Right atrium auricular region (tissue), 2 donors: ENCODE data around the gene ANKH. TPM values are rescaled to one million over a fixed set of nuclear protein-coding genes. Genes with fewer than 3 reads are reported as not detected.
"Not testable (repeated sequence)": the region's sequence is repeated elsewhere in the genome, so short reads cannot be mapped to it uniquely, and the experiment has no call there.

Source experiments
- DNase-seq: peaks from one replicate; pipeline ENCODE4 v3.0.0-alpha.2; 2019; ENCODE audit warnings: low spot score
- H3K27ac ChIP-seq, 2 donors: fragments of 200-600 bp; sonication (generic); 1 replicate in 1 of 2; 2 replicates in 1 of 2; pipeline ENCODE4 v1.5.1; 2016 to 2019
- H3K27me3 ChIP-seq, 2 donors: fragments of 200-600 bp; sonication (generic); one replicate each; pipeline versions ENCODE4 v1.5.1 to v1.6.0; 2017 to 2019
- H3K36me3 ChIP-seq: fragments of 200-600 bp; sonication (generic); one replicate; pipeline ENCODE4 v1.5.1; 2016
- H3K4me1 ChIP-seq, 2 donors: fragments of 200-600 bp; sonication (generic); one replicate each; pipeline versions ENCODE4 v1.5.1 to v1.6.0; 2017 to 2019
- H3K4me3 ChIP-seq, 2 donors: fragments of 200-600 bp; sonication (generic); 1 replicate in 1 of 2; 2 replicates in 1 of 2; pipeline ENCODE4 v1.5.1; 2017 to 2019; ENCODE audit warnings: mild to moderate bottlenecking in 1 of 2, moderate library complexity in 1 of 2
- H3K9me3 ChIP-seq, 2 donors: fragments of 200-600 bp; sonication (generic); one replicate each; pipeline ENCODE4 v1.5.1; 2019
- CTCF ChIP-seq, 2 donors: fragments of 200-600 bp; sonication (generic); IDR thresholded peaks; one replicate each; pipeline ENCODE4 v1.5.1; 2019; ENCODE audit warnings: antibody characterized with exemption in 2 of 2
- total RNA-seq, 2 donors: library from RNA; depleted of rRNA; stranded (reverse); fragments of >200 nt; gene quantifications; one replicate each; pipeline ENCODE4 v1.1.0, GENCODE V29; 2016

Gene ANKH
- total RNA-seq, 2 donors from 2014 or later = 52.3 to 80.4 TPM

- H3K36me3 ChIP-seq = no peaks in the 10 kb centered on the region
- peaks cover 0 to 20% of the 10 kb centered on the region in 2 donors for H3K4me1 ChIP-seq
- DNase-seq = no peak
- no peaks in the 10 kb centered on the region for H3K9me3 ChIP-seq
- no peak for TF ChIP-seq CTCF (IDR thresholded peaks at IDR 0.05)
- no peak overlapping the region for H3K4me3 ChIP-seq
- no peaks in the 10 kb centered on the region for H3K27me3 ChIP-seq
- no peak overlapping the region for H3K27ac ChIP-seq
These were observed 23.2 kb downstream of the ANKH start for GRCh38 chr5:14848385-14848784.

DNA sequence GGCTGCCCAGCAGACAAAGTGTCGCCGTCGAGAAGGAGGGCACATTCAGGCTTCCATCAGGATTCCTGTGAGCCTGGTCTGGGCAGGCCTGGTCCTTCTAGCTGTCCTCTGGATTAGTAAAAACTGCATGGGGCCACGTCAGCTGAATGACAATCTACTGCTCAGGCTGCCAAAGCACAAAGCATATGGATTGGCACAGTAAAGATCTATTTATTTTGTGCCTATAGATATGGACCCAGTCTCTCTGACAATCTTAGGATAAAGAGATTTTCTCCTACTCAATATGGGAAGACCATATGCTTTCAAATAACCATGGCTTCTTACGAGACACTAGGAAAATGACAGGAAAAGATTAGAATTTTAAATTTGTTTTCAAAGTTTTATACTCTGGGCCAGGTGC lies 24.1 kb downstream of the ANKH start:
- Histone ChIP-seq H3K9me3 (no peaks in the 10 kb centered on the region), H3K4me3 (no peak overlapping the region), H3K4me1 (peaks cover 0 to 15% of the 10 kb centered on the region in 2 donors), H3K27ac (no peak overlapping the region), H3K36me3 (no peaks in the 10 kb centered on the region), H3K27me3 (no peaks in the 10 kb centered on the region)
- DNase-seq = no peak
- no peak for TF ChIP-seq CTCF (IDR thresholded peaks at IDR 0.05)

DNA sequence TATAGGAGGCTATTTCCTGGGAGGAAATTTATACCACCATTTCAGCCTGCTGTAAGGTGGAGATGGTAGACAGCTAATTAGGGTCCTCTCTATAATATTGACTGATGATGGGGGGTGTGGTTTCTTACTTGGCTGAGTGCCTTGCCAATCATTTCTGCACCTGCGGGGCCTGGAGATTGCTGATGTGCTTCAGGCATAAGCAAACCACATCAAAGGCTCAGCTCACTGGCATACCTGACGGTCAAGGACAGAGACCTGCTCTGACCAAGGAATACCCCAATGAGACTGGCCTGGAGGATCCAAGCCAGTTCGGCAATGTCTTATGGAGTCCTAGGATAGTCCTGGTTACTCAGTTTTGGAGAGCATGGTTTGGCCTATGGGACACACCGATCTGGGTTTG lies 29.5 kb downstream of the ANKH start:
- no peaks in the 10 kb centered on the region for H3K36me3 ChIP-seq
- H3K9me3 ChIP-seq = no peaks in the 10 kb centered on the region
- no peak overlapping the region for H3K4me3 ChIP-seq
- no peak for TF ChIP-seq CTCF (IDR thresholded peaks at IDR 0.05)
- H3K27ac ChIP-seq = no peak overlapping the region
- DNase-seq = no peak
- no peaks in the 10 kb centered on the region for H3K4me1 ChIP-seq
- H3K27me3 ChIP-seq = no peaks in the 10 kb centered on the region

GRCh38 chr5:14840624-14841023 lies 31.0 kb downstream of the ANKH start:
- Histone ChIP-seq H3K4me1 (no peaks in the 10 kb centered on the region), H3K36me3 (no peaks in the 10 kb centered on the region), H3K27me3 (no peaks in the 10 kb centered on the region), H3K27ac (no peak overlapping the region), H3K9me3 (no peaks in the 10 kb centered on the region), H3K4me3 (no peak overlapping the region)
- no peak for DNase-seq
- no peak for TF ChIP-seq CTCF (IDR thresholded peaks at IDR 0.05)

GRCh38 chr5:14838396-14839319 lies 32.9 kb downstream of the ANKH start:
- Histone ChIP-seq H3K27me3 (no peaks in the 10 kb centered on the region), H3K4me1 (no peaks in the 10 kb centered on the region), H3K4me3 (no peak overlapping the region), H3K9me3 (no peaks in the 10 kb centered on the region), H3K27ac (no peak overlapping the region), H3K36me3 (no peaks in the 10 kb centered on the region)
- TF ChIP-seq CTCF (IDR thresholded peaks at IDR 0.05) = no peak
- DNase-seq = no peak

- H3K4me1 ChIP-seq, H3K27me3 ChIP-seq, H3K9me3 ChIP-seq, H3K27ac ChIP-seq, H3K4me3 ChIP-seq, DNase-seq, H3K36me3 ChIP-seq: not testable (repeated sequence)
These were observed 34.0 kb downstream of the ANKH start for GRCh38 chr5:14837423-14838122.
